GM19239 (cell line): ENCODE data around the gene NOC3L.
"Not testable (repeated sequence)": the region's sequence is repeated elsewhere in the genome, so short reads cannot be mapped to it uniquely, and the experiment has no call there.

Experiments used
- DNase-seq: peaks from one replicate; pipeline ENCODE4 v3.0.0; 2011; ENCODE audit warnings: low spot score; ENCODE audit not compliant: insufficient read length
- FAIRE-seq: peaks from 2 replicates; lab custom pipeline; 2011; peaks lifted over from hg19 to GRCh38; lab: Jason Lieb, UNC

NOC3L gene

GRCh38 chr10:94362360-94363250 is at the start of gene NOC3L:
TSS of gene NOC3L (minus strand) at chr10:94362939. CDS start at chr10:94362838, 101 bp downstream.
- FAIRE-seq (peak; percentile 99), DNase-seq (peak; percentile 79)

- FAIRE-seq (no peak), DNase-seq (no peak)
Observed at GRCh38 chr10:94412449-94412848, 49.7 kb upstream of the NOC3L start.

GRCh38 chr10:94411304-94411703 is 48.6 kb upstream of the NOC3L start:
- FAIRE-seq (no peak), DNase-seq (no peak)

- DNase-seq (no peak), FAIRE-seq (no peak)
Observed at GRCh38 chr10:94409021-94409657, 46.4 kb upstream of the NOC3L start.

GRCh38 chr10:94407668-94408067 is 44.9 kb upstream of the NOC3L start:
- no peak for DNase-seq
- peak; percentile 33 for FAIRE-seq

- FAIRE-seq, result no peak
Observed at GRCh38 chr10:94405406-94405805, 42.7 kb upstream of the NOC3L start.

GRCh38 chr10:94403380-94404213 is 40.9 kb upstream of the NOC3L start:
- FAIRE-seq, result peak; percentile 82
- DNase-seq, result peak; percentile 62

More at GRCh38 chr10:94405406-94405805, 42.7 kb upstream of the NOC3L start:
- no peak for DNase-seq

DNA sequence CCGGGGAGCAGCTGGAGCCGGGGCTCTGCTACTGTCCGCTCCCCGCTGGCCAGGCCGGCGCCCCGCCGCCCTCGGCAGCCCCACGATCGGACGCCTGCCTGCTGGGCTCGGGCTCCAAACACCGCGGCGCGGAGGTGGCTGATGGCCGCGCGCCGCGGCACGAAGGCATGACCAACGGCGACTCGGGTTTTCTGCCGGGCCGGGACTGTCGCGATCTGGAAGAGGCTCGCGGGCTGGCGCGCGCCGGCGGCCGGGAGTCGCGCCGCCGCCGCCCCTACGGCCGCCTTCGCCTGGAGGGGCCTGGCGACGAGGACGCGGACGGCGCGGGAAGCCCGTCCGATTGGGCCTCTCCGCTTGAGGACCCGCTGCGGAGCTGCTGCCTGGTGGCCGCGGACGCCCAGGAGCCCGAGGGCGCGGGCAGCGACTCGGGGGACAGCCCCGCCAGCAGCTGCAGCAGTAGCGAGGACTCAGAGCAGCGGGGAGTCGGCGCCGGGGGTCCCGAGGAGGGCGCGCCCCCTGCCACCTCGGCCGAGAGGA is 40.2 kb upstream of the NOC3L start:
- FAIRE-seq, result no peak
- peak; percentile 17 for DNase-seq

GRCh38 chr10:94402204-94402842 is 39.6 kb upstream of the NOC3L start, which contains the start of gene TBC1D12:
TSS of gene TBC1D12 (plus strand) at chr10:94402541. CDS start at chr10:94402614, 73 bp downstream.
- peak; percentile 84 for FAIRE-seq
- peak; percentile 83 for DNase-seq

DNA sequence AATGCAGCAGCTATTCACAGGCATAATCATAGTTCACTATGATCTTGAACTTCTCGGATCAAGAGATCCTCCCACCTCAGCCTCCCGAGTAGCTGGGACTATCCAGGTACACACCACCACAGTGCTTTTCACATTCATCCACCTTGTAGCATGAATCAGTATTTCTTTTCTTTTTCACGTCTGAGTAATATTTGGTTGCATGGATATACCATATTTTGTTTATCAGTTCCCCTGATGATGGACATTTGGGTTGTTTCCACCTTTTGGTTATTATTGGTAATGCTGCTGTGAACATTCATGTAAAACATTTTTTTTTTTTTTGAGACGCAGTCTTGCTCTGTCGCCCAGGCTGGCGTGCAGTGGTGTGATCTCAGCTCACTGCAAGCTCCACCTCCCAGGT is 36.0 kb upstream of the NOC3L start:
- DNase-seq, result no peak
- no peak for FAIRE-seq

GRCh38 chr10:94397549-94398370 is 35.0 kb upstream of the NOC3L start:
- FAIRE-seq (no peak), DNase-seq (no peak)

DNA sequence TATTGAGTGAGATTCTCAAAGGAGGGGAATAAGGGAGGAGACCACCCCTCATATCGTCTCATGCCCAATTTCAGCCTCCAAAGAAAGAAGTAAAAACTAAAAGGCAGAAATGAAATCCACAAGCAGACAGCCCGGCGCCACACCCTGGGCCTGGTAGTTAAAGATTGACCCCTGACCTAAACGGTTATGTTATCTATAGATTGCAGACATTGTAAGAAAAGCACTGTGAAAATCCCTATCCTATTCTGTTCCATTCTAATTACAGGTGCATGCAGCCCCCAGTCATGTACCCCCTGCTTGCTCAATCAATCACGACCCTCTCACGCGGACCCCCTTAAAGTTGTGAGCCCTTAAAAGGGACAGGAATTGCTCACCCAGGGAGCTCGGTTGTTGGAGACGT is 29.4 kb upstream of the NOC3L start:
- not testable (repeated sequence) for DNase-seq, FAIRE-seq

- FAIRE-seq, DNase-seq: not testable (repeated sequence)
Observed at GRCh38 chr10:94385733-94386132, 23.0 kb upstream of the NOC3L start.

DNA sequence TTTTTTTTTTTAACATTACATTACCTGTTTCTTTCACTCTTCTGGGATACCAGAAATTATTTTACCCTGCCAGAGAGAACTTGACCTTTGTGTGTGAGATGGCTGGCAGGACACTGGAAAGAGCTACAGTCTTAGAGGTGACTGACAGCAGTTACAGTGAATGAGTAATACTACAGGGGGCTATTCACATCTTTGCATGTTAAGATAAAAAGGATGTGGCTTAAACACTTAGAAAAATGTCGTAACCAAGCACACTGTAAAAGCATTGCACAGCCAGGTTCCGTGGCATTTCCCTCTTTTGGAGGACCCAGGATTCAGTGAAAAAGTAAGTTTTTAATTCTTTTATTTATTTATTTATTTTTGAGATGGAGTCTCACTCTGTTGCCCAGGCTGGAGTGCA is 20.8 kb upstream of the NOC3L start:
- DNase-seq, result no peak
- no peak for FAIRE-seq

DNA sequence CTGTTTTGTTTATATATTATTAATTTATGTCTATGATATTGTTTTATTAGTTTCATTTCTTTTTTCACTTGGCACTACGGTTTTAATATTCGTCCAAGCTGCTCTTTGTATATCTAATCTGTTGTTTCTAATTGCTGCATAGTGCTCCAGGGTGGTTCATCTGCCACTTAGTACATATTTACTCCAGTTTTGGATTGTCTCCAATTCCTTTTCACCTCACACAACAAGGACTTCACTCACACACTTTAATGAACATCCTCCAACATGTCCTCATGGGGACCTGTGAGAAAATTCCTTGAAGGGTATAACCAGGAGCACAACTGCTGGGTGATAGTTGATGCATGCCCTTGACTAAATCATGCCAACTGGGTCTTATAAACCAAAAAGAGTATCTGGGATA is 14.1 kb upstream of the NOC3L start:
- DNase-seq, result no peak
- no peak for FAIRE-seq

DNA sequence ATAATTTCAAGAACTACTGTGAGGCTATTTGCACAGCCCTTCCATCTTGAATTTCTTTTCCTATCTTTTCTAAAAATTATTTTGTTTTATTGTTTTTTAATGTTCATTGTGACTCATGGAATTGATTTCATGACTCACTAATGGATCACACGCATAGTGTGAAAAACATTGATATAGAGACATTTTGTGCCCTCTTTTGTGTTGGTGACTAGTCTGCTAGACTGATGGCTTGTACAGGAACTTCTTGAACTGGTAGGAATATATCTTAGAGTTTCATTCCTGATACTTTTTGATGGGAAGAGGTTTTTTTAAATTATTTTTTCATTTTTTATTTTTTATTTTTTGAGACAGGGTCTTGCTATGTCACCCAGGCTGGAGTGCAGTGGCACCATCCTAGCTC is 12.6 kb upstream of the NOC3L start:
- FAIRE-seq (no peak), DNase-seq (no peak)

- FAIRE-seq (no peak), DNase-seq (no peak)
Observed at GRCh38 chr10:94370501-94370900, 7.8 kb upstream of the NOC3L start.

GRCh38 chr10:94366382-94366781 is 3.6 kb upstream of the NOC3L start:
- DNase-seq, result no peak
- FAIRE-seq, result no peak

GRCh38 chr10:94364482-94364881 is 1.7 kb upstream of the NOC3L start:
- FAIRE-seq (no peak), DNase-seq (no peak)
